22Rv1 (cell line): Measurements from ENCODE around the gene LRRC32.

Source experiments
- H3K27ac ChIP-seq: fragments of 450-650 bp; 2 replicates; pipeline ENCODE4 v1.5.1; 2017
- ZFX ChIP-seq: fragments of 450-650 bp; IDR thresholded peaks from 2 replicates; pipeline ENCODE4 v1.6.1; 2017; ENCODE audit warnings: antibody characterized with exemption, borderline replicate concordance
- TF ChIP-seq, protein P1 (sequence below): fragments of 450-650 bp; IDR thresholded peaks from 2 replicates; pipeline ENCODE4 v1.5.1; 2017; ENCODE audit warnings: mild to moderate bottlenecking

Gene LRRC32

DNA sequence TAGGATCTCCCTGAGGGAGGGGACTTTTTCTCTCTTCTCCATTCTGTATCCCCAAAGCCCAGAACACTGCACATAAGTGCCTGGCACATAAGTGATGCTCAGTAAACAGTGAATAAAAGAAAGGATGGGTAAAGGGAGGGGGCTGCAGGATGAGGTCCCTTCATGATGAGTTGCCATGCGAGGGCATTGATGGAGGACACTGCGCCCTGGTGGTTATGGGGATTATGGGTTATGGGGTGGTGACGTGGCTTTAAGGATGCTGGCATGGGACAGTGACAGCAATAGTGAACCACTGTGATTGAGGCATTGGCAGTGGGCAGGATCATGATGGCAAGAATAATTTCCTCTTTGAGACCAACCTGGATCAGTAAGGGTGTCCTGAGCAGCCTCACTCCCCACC, 43.9 kb upstream of the LRRC32 start:
- H3K27ac ChIP-seq: no peak overlapping the region
- TF ChIP-seq ZFX: no peak
- TF ChIP-seq, protein P1, sequence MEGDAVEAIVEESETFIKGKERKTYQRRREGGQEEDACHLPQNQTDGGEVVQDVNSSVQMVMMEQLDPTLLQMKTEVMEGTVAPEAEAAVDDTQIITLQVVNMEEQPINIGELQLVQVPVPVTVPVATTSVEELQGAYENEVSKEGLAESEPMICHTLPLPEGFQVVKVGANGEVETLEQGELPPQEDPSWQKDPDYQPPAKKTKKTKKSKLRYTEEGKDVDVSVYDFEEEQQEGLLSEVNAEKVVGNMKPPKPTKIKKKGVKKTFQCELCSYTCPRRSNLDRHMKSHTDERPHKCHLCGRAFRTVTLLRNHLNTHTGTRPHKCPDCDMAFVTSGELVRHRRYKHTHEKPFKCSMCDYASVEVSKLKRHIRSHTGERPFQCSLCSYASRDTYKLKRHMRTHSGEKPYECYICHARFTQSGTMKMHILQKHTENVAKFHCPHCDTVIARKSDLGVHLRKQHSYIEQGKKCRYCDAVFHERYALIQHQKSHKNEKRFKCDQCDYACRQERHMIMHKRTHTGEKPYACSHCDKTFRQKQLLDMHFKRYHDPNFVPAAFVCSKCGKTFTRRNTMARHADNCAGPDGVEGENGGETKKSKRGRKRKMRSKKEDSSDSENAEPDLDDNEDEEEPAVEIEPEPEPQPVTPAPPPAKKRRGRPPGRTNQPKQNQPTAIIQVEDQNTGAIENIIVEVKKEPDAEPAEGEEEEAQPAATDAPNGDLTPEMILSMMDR: no peak

DNA sequence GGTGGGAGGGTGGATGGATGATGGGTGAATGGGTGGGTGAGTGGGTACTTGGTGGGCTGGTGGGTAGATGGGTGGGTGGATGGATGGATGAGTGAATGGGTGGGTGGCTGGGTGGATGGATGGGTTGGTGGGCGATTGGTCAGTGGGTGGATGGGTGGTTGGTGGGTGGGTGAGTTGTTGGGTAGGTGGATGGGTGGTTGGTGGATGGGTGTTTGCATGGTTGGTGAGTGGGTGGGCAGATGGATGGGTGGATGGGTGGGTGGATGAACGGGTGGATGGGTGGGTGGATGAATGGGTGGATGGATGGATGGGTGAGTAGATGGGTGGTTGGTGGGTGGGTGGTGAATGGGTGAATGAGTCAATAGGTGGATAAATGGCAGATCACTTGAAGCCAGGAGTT, 43.0 kb upstream of the LRRC32 start:
- no peak overlapping the region for H3K27ac ChIP-seq
- TF ChIP-seq, protein P1: no peak
- no peak for TF ChIP-seq ZFX

DNA sequence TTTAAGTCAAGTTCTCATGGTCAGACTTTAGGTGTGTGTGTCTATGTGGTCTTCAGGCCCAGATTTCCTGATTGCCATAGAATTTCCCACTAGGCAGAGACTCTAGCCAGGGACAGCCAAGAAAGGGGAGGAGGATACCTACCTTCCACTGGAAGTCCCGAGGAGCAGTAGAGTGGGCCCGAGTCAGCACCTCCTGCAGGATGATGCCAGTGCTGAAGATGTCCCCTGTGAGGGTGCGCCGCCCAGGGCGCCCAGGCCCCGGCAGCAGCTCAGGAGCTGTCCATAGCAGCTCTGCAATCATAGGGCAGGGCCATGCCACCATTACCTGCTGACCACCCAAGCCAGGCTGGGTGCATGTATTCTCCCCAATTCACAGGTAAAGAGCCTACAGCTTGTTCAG, 41.6 kb upstream of the LRRC32 start:
- no peak for TF ChIP-seq ZFX
- TF ChIP-seq, protein P1: no peak
- H3K27ac ChIP-seq: no peak overlapping the region

DNA sequence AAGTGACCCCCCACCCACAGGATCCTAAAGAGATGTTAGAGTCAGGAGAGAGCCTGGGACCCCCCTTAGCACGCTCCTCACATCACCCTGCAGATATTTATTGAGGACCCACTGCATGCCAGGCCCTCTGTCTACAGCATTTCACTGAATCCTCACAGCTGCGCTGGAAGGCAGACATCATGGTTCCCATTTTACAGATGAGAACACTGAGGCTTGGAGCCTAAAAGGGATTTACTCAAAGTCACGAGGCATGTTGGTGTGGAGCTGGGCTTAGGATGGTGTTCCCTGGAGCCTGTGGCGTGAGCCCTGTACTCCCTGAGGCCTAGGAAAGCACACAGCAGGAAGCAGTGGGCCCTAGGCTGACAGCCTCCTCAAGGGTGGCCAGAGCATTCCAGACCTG, 39.2 kb upstream of the LRRC32 start:
- H3K27ac ChIP-seq: no peak overlapping the region
- TF ChIP-seq, protein P1: no peak
- TF ChIP-seq ZFX: no peak

DNA sequence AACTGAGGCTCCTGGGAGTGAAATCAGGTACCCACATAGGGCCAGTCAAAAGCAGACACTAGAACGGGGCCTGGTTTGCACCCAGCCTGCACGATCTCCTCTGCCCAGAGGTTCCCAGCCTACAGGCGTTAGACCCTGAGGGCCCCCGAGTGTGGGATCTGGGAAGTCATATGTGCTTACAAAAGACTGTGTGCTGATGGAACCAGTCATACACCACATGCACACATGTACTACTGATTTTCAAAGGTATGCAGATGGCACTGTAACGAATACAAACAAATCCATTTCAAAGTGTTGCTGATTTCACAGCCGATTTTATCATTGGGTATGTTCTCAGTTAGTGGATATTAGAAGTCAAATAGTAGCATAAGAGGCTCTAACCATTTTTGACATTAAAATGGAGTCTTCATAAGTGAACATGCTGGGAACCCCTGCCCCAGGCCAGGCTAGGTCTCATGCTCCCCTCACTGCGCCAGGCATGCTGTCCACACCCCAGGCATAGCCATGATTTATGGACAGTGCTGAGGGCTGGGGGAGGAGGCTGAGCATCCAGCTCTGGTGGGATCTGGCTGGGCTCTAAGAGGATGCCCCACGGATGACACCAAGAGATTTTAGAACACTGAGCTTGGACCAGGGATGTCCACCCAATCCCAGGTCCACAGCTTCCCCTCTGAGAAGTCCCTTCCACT, 38.6 kb upstream of the LRRC32 start:
- TF ChIP-seq, protein P1: no peak
- TF ChIP-seq ZFX: no peak

DNA sequence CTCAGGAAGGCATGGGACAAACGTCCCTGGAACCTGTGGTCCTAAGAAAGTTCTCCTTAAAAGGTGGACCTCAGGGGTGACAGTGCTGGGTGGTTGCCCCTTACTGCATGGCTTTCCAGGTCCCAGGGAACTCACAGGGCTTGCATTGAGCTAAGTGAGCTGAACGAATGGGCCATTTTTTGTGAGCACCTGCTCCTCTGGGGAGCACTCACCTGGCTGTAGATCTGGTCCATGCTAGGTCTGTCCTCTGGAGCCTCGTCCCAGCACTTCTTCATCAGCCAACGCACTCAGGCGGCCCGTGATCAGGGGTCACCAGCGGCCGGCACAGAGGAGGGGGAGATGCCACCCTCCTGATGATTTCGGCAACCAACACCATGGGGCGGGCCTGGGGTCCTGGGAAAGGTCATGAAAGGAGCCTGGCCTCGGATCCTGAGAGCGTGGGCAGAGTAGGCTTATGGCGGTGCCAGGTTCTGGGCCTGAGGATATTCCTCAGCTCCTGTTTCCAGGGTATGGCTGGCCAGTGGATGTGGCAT, 36.8 kb upstream of the LRRC32 start:
- TF ChIP-seq ZFX: no peak
- TF ChIP-seq, protein P1: no peak
- no peak overlapping the region for H3K27ac ChIP-seq

More for the DNA sequence above, 38.6 kb upstream of the LRRC32 start:
- no peak overlapping the region for H3K27ac ChIP-seq

DNA sequence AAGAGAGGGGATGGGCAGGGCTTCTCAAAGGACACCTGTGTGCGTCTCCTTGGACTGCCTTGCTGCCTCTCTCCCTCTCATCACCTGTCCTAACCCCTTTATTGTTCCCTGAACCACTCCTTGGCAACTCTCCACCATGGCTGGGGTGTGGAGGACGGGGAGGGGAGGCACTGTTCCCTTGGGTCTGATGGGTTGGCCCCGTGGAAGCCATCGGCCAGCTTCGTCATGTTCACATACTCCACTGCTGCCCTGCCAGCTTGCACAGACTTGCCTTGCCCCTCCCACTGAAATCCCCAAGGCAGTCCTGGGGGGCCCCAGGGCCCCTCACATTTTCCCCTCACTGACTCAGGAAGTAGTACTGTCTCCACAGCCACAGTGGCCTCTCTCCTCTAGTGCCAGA, 36.1 kb upstream of the LRRC32 start:
- TF ChIP-seq, protein P1: no peak
- TF ChIP-seq ZFX: no peak

More for the DNA sequence above, 36.1 kb upstream of the LRRC32 start:
- no peak overlapping the region for H3K27ac ChIP-seq
